K562 (cell line): ENCODE measurements around the gene PTK6. TPM values are rescaled to one million over a fixed set of nuclear protein-coding genes. Genes with fewer than 3 reads are reported as not detected.
A peak's percentile ranks its signal among the peaks of the same experiment; 100 is the strongest.

Source experiments
- KDM1A ChIP-seq, 2 experiments: fragments of 450-650 bp; IDR thresholded peaks; 2 replicates each; pipeline ENCODE4 v1.6.1; 2016; ENCODE audit warnings: mild to moderate bottlenecking in 2 of 2
- MBD2 ChIP-seq: sonication (generic); IDR thresholded peaks from 2 replicates; pipeline ENCODE4 v1.6.1; 2016; ENCODE audit warnings: low read depth, borderline replicate concordance
- SMARCA4 ChIP-seq: fragments of 450-650 bp; IDR thresholded peaks from 2 replicates; pipeline ENCODE4 v1.6.1; 2016
- TEAD4 ChIP-seq, 2 experiments: sonication (generic) in 1 of 2; formaldehyde crosslinking in 1 of 2; IDR thresholded peaks; 2 replicates each; pipeline versions ENCODE4 v1.6.1 to v1.8.0; 2012 to 2022; ENCODE audit warnings: borderline replicate concordance in 1 of 2, inconsistent platforms in 1 of 2, low read length in 1 of 2, mild to moderate bottlenecking in 1 of 2, missing genetic modification reagents in 1 of 2
- ZFP36 ChIP-seq: fragments of 150-350 bp; IDR thresholded peaks from 2 replicates; pipeline ENCODE4 v1.6.1; 2018; ENCODE audit warnings: low read length, low read depth; ENCODE audit not compliant: partially characterized antibody
- ZNF124 ChIP-seq: sonication (generic); formaldehyde crosslinking; IDR thresholded peaks from 2 replicates; pipeline ENCODE4 v1.8.1; 2022; ENCODE audit warnings: missing genetic modification reagents
- ZNF197 ChIP-seq: fragments of 200-800 bp; sonication (Bioruptor generic); IDR thresholded peaks from 2 replicates; pipeline ENCODE4 v1.6.1; 2016; ENCODE audit warnings: low read depth, missing genetic modification characterization, missing compliant biosample characterization
- ZNF24 ChIP-seq: fragments of 450-650 bp; IDR thresholded peaks from 2 replicates; pipeline ENCODE4 v1.6.1; 2016
- ZNF274 ChIP-seq: IDR thresholded peaks from 2 replicates; pipeline ENCODE4 v1.6.1; 2011; ENCODE audit warnings: low read depth, mild to moderate bottlenecking, low read length, moderate library complexity, borderline replicate concordance
- ZNF584 ChIP-seq: fragments of 200-800 bp; sonication (Bioruptor generic); IDR thresholded peaks from 2 replicates; pipeline ENCODE4 v1.6.1; 2016; ENCODE audit warnings: low read depth, mild to moderate bottlenecking, missing genetic modification characterization, missing compliant biosample characterization
- ZNF764 ChIP-seq: fragments of 250-450 bp; sonication (Bioruptor Pico); IDR thresholded peaks from 2 replicates; pipeline ENCODE4 v1.4.0; 2020; ENCODE audit warnings: low read depth, mild to moderate bottlenecking, moderate library complexity
- polyA plus RNA-seq, 8 experiments: library from polyadenylated mRNA; depleted of rRNA in 4 of 8; stranded (reverse) in 5 of 8; unstranded in 3 of 8; fragments of >200 nt; fragmentation: Nextera tagmentation in 2 of 8; fragmentation: Illumina TruSeq in 1 of 8; extraction: Ambion mirVana in 2 of 8; extraction: Trizol in 1 of 8; gene quantifications; 2 replicates each; pipeline versions ENCODE4 v1.2.1 to v1.2.3, GENCODE V29; 2011 to 2014; ENCODE audit warnings: inconsistent platforms in 1 of 8, missing spikeins in 1 of 8
- total RNA-seq, 7 experiments: library from RNA; depleted of rRNA in 6 of 7; stranded (reverse); fragments of >200 nt in 6 of 7; fragmentation: Illumina TruSeq in 2 of 7; extraction: Trizol in 2 of 7; gene quantifications; 2 replicates each; pipeline versions ENCODE4 v1.2.1 to v1.2.3, GENCODE V29; 2011 to 2021; ENCODE audit warnings: low replicate concordance in 1 of 7
- TF ChIP-seq, protein P1 (sequence below): conservative IDR thresholded peaks from 2 replicates; pipeline ENCODE4 v1.6.1; 2011; ENCODE audit warnings: low read depth, mild to moderate bottlenecking, low read length; ENCODE audit not compliant: control insufficient read depth
- TF ChIP-seq, protein P2 (sequence below): fragments of 450-650 bp; IDR thresholded peaks from 2 replicates; pipeline ENCODE4 v1.6.1; 2018; ENCODE audit not compliant: partially characterized antibody
- TF ChIP-seq, protein P3 (sequence below), 3 experiments: fragments of 200-800 bp in 1 of 3; sonication (Bioruptor generic) in 1 of 3; sonication (generic) in 1 of 3; formaldehyde crosslinking in 1 of 3; IDR thresholded peaks; 2 replicates each; pipeline versions ENCODE4 v1.6.1 to v1.8.0; 2016 to 2022; ENCODE audit warnings: mild to moderate bottlenecking in 2 of 3, missing compliant biosample characterization in 2 of 3, missing genetic modification characterization in 2 of 3, missing genetic modification reagents in 1 of 3
- TF ChIP-seq, protein P4 (sequence below): sonication (generic); formaldehyde crosslinking; IDR thresholded peaks from 2 replicates; pipeline ENCODE4 v1.8.1; 2023; ENCODE audit warnings: mild to moderate bottlenecking, missing genetic modification reagents
- TF ChIP-seq, protein P5 (sequence below): fragments of 450-650 bp; conservative IDR thresholded peaks from 2 replicates; pipeline ENCODE4 v1.6.1; 2016; ENCODE audit warnings: missing genetic modification characterization, low read depth, mild to moderate bottlenecking, control low read depth, missing compliant biosample characterization

PTK6 gene
- total and polyA plus RNA-seq, 9 of the 15 experiments (the other 6 are each of a cell fraction or from before 2014, with no cell fraction given), result 0.07 TPM; not detected in 8

DNA sequence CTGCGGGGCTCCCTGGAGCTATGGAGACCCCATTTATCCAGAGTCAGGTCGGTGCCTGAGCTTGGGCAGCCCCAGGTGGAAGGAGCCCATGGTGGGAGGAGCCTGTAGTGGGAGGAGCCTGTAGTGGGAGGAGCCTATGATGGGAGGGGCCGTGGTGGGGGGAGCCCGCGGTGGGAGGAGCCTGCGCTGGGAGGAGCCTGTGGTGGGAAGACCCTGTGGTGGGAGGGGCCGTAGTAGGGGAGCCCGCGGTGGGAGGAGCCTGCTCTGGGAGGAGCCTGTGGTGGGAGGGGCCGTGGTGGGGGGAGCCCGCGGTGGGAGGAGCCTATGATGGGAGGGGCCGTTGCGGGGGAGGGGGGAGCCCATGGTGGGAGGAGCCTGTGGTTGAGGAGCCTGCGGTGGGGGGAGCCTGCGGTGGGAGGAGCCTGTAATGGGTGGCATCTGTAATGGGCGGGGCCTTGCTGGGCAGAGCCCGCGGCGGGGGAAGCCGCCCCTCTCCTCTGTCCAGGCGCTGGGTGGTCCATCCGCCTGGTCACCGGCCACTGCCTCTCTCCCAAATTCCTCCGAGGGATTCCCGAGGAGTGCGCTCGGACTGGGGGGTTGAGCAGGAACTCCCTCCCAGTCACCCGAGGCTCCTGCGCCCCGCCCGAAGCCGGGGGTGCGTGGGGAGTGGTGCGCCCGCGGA lies 16.2 kb upstream of the PTK6 start (continued):
- no peak for TF ChIP-seq SMARCA4
- TF ChIP-seq, protein P1, sequence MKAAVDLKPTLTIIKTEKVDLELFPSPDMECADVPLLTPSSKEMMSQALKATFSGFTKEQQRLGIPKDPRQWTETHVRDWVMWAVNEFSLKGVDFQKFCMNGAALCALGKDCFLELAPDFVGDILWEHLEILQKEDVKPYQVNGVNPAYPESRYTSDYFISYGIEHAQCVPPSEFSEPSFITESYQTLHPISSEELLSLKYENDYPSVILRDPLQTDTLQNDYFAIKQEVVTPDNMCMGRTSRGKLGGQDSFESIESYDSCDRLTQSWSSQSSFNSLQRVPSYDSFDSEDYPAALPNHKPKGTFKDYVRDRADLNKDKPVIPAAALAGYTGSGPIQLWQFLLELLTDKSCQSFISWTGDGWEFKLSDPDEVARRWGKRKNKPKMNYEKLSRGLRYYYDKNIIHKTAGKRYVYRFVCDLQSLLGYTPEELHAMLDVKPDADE, result 0 out of 2 replicates have a peak, but pooled peaks have one; percentile 12
- TF ChIP-seq KDM1A (IDR thresholded peaks at IDR 0.05), result no peak
- TF ChIP-seq, protein P2, sequence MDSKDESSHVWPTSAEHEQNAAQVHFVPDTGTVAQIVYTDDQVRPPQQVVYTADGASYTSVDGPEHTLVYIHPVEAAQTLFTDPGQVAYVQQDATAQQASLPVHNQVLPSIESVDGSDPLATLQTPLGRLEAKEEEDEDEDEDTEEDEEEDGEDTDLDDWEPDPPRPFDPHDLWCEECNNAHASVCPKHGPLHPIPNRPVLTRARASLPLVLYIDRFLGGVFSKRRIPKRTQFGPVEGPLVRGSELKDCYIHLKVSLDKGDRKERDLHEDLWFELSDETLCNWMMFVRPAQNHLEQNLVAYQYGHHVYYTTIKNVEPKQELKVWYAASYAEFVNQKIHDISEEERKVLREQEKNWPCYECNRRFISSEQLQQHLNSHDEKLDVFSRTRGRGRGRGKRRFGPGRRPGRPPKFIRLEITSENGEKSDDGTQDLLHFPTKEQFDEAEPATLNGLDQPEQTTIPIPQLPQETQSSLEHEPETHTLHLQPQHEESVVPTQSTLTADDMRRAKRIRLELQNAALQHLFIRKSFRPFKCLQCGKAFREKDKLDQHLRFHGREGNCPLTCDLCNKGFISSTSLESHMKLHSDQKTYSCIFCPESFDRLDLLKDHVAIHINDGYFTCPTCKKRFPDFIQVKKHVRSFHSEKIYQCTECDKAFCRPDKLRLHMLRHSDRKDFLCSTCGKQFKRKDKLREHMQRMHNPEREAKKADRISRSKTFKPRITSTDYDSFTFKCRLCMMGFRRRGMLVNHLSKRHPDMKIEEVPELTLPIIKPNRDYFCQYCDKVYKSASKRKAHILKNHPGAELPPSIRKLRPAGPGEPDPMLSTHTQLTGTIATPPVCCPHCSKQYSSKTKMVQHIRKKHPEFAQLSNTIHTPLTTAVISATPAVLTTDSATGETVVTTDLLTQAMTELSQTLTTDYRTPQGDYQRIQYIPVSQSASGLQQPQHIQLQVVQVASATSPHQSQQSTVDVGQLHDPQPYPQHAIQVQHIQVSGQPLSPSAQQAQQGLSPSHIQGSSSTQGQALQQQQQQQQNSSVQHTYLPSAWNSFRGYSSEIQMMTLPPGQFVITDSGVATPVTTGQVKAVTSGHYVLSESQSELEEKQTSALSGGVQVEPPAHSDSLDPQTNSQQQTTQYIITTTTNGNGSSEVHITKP, result peak; percentile 16
- no peak for TF ChIP-seq ZNF197 (CRISPR knock-in tag)
- no peak for TF ChIP-seq ZNF764
- peak; percentile 44; the same call in 1 of the 2 replicates for TF ChIP-seq MBD2
- no peak for TF ChIP-seq ZNF584 (CRISPR knock-in tag)
- TF ChIP-seq, protein P3, sequence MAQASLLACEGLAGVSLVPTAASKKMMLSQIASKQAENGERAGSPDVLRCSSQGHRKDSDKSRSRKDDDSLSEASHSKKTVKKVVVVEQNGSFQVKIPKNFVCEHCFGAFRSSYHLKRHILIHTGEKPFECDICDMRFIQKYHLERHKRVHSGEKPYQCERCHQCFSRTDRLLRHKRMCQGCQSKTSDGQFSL (CRISPR knock-in tag; IDR thresholded peaks at IDR 0.05), result peak; percentile 91
- TF ChIP-seq, protein P3 (tag; IDR thresholded peaks at IDR 0.05), result peak in 1 of 2 experiments; percentile 91; a peak in 2 of 4 replicates
- no peak for TF ChIP-seq ZNF124
- TF ChIP-seq ZNF274, result no peak
- TF ChIP-seq ZNF24, result no peak
- TF ChIP-seq, protein P4, sequence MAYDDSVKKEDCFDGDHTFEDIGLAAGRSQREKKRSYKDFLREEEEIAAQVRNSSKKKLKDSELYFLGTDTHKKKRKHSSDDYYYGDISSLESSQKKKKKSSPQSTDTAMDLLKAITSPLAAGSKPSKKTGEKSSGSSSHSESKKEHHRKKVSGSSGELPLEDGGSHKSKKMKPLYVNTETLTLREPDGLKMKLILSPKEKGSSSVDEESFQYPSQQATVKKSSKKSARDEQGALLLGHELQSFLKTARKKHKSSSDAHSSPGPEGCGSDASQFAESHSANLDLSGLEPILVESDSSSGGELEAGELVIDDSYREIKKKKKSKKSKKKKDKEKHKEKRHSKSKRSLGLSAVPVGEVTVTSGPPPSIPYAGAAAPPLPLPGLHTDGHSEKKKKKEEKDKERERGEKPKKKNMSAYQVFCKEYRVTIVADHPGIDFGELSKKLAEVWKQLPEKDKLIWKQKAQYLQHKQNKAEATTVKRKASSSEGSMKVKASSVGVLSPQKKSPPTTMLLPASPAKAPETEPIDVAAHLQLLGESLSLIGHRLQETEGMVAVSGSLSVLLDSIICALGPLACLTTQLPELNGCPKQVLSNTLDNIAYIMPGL (CRISPR knock-in tag), result no peak
- TF ChIP-seq TEAD4 (IDR thresholded peaks at IDR 0.05; ENCODE audit: low read length), result no peak
- TF ChIP-seq TEAD4 (CRISPR knock-in tag; IDR thresholded peaks at IDR 0.05; ENCODE audit: borderline replicate concordance), result no peak
- TF ChIP-seq, protein P5, sequence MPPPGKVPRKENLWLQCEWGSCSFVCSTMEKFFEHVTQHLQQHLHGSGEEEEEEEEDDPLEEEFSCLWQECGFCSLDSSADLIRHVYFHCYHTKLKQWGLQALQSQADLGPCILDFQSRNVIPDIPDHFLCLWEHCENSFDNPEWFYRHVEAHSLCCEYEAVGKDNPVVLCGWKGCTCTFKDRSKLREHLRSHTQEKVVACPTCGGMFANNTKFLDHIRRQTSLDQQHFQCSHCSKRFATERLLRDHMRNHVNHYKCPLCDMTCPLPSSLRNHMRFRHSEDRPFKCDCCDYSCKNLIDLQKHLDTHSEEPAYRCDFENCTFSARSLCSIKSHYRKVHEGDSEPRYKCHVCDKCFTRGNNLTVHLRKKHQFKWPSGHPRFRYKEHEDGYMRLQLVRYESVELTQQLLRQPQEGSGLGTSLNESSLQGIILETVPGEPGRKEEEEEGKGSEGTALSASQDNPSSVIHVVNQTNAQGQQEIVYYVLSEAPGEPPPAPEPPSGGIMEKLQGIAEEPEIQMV (tag), result no peak
- TF ChIP-seq ZFP36, result no peak
